ENCODE data around the gene FUS.

DNA sequence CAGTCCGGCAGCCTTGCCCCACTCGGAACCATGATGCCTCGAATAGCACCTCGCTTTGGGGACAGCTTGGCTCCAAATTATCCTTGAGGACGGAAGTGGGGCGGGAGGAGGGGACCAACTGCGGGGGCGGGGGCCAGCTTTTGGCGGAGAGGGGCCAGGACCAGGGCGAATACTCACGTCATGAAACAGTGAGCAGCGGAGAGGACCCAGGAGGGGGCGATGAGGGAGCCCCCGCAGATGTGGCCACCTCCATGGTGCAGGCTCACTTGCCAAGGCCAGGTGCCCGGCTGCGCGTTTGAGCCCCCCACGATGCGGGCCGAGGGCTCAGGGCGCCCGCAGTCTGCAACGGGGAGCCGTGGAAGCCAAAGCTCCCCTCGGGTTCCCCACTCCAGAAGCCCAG, 31.0 kb upstream of the FUS start:
- TF ChIP-seq, protein P1, sequence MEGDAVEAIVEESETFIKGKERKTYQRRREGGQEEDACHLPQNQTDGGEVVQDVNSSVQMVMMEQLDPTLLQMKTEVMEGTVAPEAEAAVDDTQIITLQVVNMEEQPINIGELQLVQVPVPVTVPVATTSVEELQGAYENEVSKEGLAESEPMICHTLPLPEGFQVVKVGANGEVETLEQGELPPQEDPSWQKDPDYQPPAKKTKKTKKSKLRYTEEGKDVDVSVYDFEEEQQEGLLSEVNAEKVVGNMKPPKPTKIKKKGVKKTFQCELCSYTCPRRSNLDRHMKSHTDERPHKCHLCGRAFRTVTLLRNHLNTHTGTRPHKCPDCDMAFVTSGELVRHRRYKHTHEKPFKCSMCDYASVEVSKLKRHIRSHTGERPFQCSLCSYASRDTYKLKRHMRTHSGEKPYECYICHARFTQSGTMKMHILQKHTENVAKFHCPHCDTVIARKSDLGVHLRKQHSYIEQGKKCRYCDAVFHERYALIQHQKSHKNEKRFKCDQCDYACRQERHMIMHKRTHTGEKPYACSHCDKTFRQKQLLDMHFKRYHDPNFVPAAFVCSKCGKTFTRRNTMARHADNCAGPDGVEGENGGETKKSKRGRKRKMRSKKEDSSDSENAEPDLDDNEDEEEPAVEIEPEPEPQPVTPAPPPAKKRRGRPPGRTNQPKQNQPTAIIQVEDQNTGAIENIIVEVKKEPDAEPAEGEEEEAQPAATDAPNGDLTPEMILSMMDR (IDR thresholded peaks at IDR 0.05 in 8 of 11, conservative IDR thresholded peaks at IDR 0.05 in 3 of 11) = no peak
- no peak for TF ChIP-seq POLR2A (IDR thresholded peaks at IDR 0.05)
